Lower leg skin (tissue), 3 donors: Measurements from ENCODE around the gene MED9.

Experiments used
- CTCF ChIP-seq, 3 donors: fragments of 450-650 bp; IDR thresholded peaks; one replicate each; pipeline ENCODE4 v1.5.1; 2016; ENCODE audit warnings: antibody characterized with exemption in 3 of 3, mild to moderate bottlenecking in 3 of 3, moderate library complexity in 2 of 3
- POLR2A ChIP-seq, 2 donors: fragments of 450-650 bp; IDR thresholded peaks; one replicate each; pipeline ENCODE4 v1.6.1; 2016 to 2017; ENCODE audit warnings: antibody characterized with exemption in 2 of 2, mild to moderate bottlenecking in 1 of 2, moderate library complexity in 1 of 2

GRCh38 chr17:17519886-17520285 is 43.1 kb downstream of the MED9 start:
- no peak for TF ChIP-seq POLR2A (IDR thresholded peaks at IDR 0.05)
- no peak for TF ChIP-seq CTCF (IDR thresholded peaks at IDR 0.05)
